PC-3 (cell line): Measurements from ENCODE around the gene TRIM14.

Experiments used
- CTCF ChIP-seq: fragments of 300-600 bp; sonication (generic); conservative IDR thresholded peaks from 2 replicates; pipeline ENCODE4 v1.5.1; 2017; ENCODE audit warnings: antibody characterized with exemption, low read depth, mild to moderate bottlenecking, low read length
- EZH2 ChIP-seq: fragments of 300-600 bp; sonication (generic); IDR thresholded peaks from one replicate; pipeline ENCODE4 v1.6.1; 2017; ENCODE audit warnings: antibody characterized with exemption, mild to moderate bottlenecking, low read length; ENCODE audit not compliant: unreplicated experiment

- TF ChIP-seq EZH2 (no peak), CTCF (no peak)
Measured at GRCh38 chr9:98120476-98120875, 1.5 kb upstream of the TRIM14 start.
